Measurements from ENCODE around the gene IL33.

IL33 gene

GRCh38 chr9:6198251-6198650 lies 17.4 kb upstream of the IL33 start:
- no peaks in the 10 kb centered on the region for H3K4me1 ChIP-seq (ENCODE audit: insufficient read depth, low read length)
- H3K36me3 ChIP-seq (ENCODE audit: insufficient read depth, low read length), result no peaks in the 10 kb centered on the region
- no peak overlapping the region for H3K9ac ChIP-seq (ENCODE audit: low read depth, low read length)
- H3K9me3 ChIP-seq (ENCODE audit: control insufficient read depth, insufficient read depth, low read length), result no peaks in the 10 kb centered on the region

GRCh38 chr9:6199596-6199995 lies 16.0 kb upstream of the IL33 start:
- Histone ChIP-seq H3K9me3 (ENCODE audit: control insufficient read depth, insufficient read depth, low read length) (no peaks in the 10 kb centered on the region), H3K9ac (ENCODE audit: low read depth, low read length) (no peak overlapping the region), H3K36me3 (ENCODE audit: insufficient read depth, low read length) (no peaks in the 10 kb centered on the region), H3K4me1 (ENCODE audit: insufficient read depth, low read length) (no peaks in the 10 kb centered on the region)

GRCh38 chr9:6200761-6201160 lies 14.8 kb upstream of the IL33 start:
- no peaks in the 10 kb centered on the region for H3K4me1 ChIP-seq (ENCODE audit: insufficient read depth, low read length)
- H3K36me3 ChIP-seq (ENCODE audit: insufficient read depth, low read length), result no peaks in the 10 kb centered on the region
- no peaks in the 10 kb centered on the region for H3K9me3 ChIP-seq (ENCODE audit: control insufficient read depth, insufficient read depth, low read length)
- no peak overlapping the region for H3K9ac ChIP-seq (ENCODE audit: low read depth, low read length)

- Histone ChIP-seq H3K36me3 (ENCODE audit: insufficient read depth, low read length) (no peaks in the 10 kb centered on the region), H3K9ac (ENCODE audit: low read depth, low read length) (no peak overlapping the region), H3K9me3 (ENCODE audit: control insufficient read depth, insufficient read depth, low read length) (peaks cover 6% of the 10 kb centered on the region; the same call in 1 of the 2 replicates), H3K4me1 (ENCODE audit: insufficient read depth, low read length) (no peaks in the 10 kb centered on the region)
Observed at GRCh38 chr9:6209966-6210365, 5.6 kb upstream of the IL33 start.

- Histone ChIP-seq H3K9me3 (ENCODE audit: control insufficient read depth, insufficient read depth, low read length) (peaks cover 6% of the 10 kb centered on the region; the same call in 1 of the 2 replicates), H3K9ac (ENCODE audit: low read depth, low read length) (no peak overlapping the region)
Observed at GRCh38 chr9:6212722-6213375, 2.8 kb upstream of the IL33 start.

GRCh38 chr9:6214434-6214833 lies 1.2 kb upstream of the IL33 start:
- Histone ChIP-seq H3K9ac (ENCODE audit: low read depth, low read length) (no peak overlapping the region), H3K36me3 (ENCODE audit: insufficient read depth, low read length) (no peaks in the 10 kb centered on the region), H3K4me1 (ENCODE audit: insufficient read depth, low read length) (peaks cover 6% of the 10 kb centered on the region), H3K9me3 (ENCODE audit: control insufficient read depth, insufficient read depth, low read length) (peaks cover 3% of the 10 kb centered on the region; the same call in 1 of the 2 replicates)

More at GRCh38 chr9:6212722-6213375, 2.8 kb upstream of the IL33 start:
- H3K4me1 ChIP-seq (ENCODE audit: insufficient read depth, low read length), result peaks cover 3% of the 10 kb centered on the region
- no peaks in the 10 kb centered on the region for H3K36me3 ChIP-seq (ENCODE audit: insufficient read depth, low read length)

- Histone ChIP-seq H3K36me3 (ENCODE audit: insufficient read depth, low read length) (no peaks in the 10 kb centered on the region), H3K9me3 (ENCODE audit: control insufficient read depth, insufficient read depth, low read length) (peaks cover 2% of the 10 kb centered on the region; the same call in 1 of the 2 replicates), H3K9ac (ENCODE audit: low read depth, low read length) (no peak overlapping the region), H3K4me1 (ENCODE audit: insufficient read depth, low read length) (peaks cover 6% of the 10 kb centered on the region)
Observed at GRCh38 chr9:6214903-6215302, 704 bp upstream of the IL33 start.

GRCh38 chr9:6216002-6216401 lies 395 bp downstream of the IL33 start:
- H3K9ac ChIP-seq (ENCODE audit: low read depth, low read length), result no peak overlapping the region
- no peaks in the 10 kb centered on the region for H3K9me3 ChIP-seq (ENCODE audit: control insufficient read depth, insufficient read depth, low read length)
- H3K36me3 ChIP-seq (ENCODE audit: insufficient read depth, low read length), result no peaks in the 10 kb centered on the region
- H3K4me1 ChIP-seq (ENCODE audit: insufficient read depth, low read length), result peaks cover 6% of the 10 kb centered on the region

GRCh38 chr9:6216951-6217350 lies 1.3 kb downstream of the IL33 start:
- Histone ChIP-seq H3K9me3 (ENCODE audit: control insufficient read depth, insufficient read depth, low read length) (no peaks in the 10 kb centered on the region), H3K4me1 (ENCODE audit: insufficient read depth, low read length) (peaks cover 6% of the 10 kb centered on the region), H3K9ac (ENCODE audit: low read depth, low read length) (no peak overlapping the region), H3K36me3 (ENCODE audit: insufficient read depth, low read length) (no peaks in the 10 kb centered on the region)

- Histone ChIP-seq H3K36me3 (ENCODE audit: insufficient read depth, low read length) (no peaks in the 10 kb centered on the region), H3K4me1 (ENCODE audit: insufficient read depth, low read length) (peaks cover 6% of the 10 kb centered on the region), H3K9me3 (ENCODE audit: control insufficient read depth, insufficient read depth, low read length) (no peaks in the 10 kb centered on the region), H3K9ac (ENCODE audit: low read depth, low read length) (no peak overlapping the region)
Observed at GRCh38 chr9:6218099-6218502, 2.5 kb downstream of the IL33 start.

- no peaks in the 10 kb centered on the region for H3K9me3 ChIP-seq (ENCODE audit: control insufficient read depth, insufficient read depth, low read length)
- H3K36me3 ChIP-seq (ENCODE audit: insufficient read depth, low read length), result no peaks in the 10 kb centered on the region
- H3K9ac ChIP-seq (ENCODE audit: low read depth, low read length), result no peak overlapping the region
- peaks cover 6% of the 10 kb centered on the region for H3K4me1 ChIP-seq (ENCODE audit: insufficient read depth, low read length)
Observed at GRCh38 chr9:6219040-6219439, 3.4 kb downstream of the IL33 start.

- Histone ChIP-seq H3K9me3 (ENCODE audit: control insufficient read depth, insufficient read depth, low read length) (no peaks in the 10 kb centered on the region), H3K36me3 (ENCODE audit: insufficient read depth, low read length) (no peaks in the 10 kb centered on the region), H3K4me1 (ENCODE audit: insufficient read depth, low read length) (peaks cover 6% of the 10 kb centered on the region), H3K9ac (ENCODE audit: low read depth, low read length) (no peak overlapping the region)
Observed at GRCh38 chr9:6219981-6220380, 4.4 kb downstream of the IL33 start.

GRCh38 chr9:6224393-6225154 lies 9.0 kb downstream of the IL33 start:
- Histone ChIP-seq H3K36me3 (ENCODE audit: insufficient read depth, low read length) (no peaks in the 10 kb centered on the region), H3K9ac (ENCODE audit: low read depth, low read length) (no peak overlapping the region), H3K9me3 (ENCODE audit: control insufficient read depth, insufficient read depth, low read length) (no peaks in the 10 kb centered on the region), H3K4me1 (ENCODE audit: insufficient read depth, low read length) (peaks cover 11% of the 10 kb centered on the region)

GRCh38 chr9:6226696-6227095 lies 11.1 kb downstream of the IL33 start:
- no peaks in the 10 kb centered on the region for H3K36me3 ChIP-seq (ENCODE audit: insufficient read depth, low read length)
- no peaks in the 10 kb centered on the region for H3K9me3 ChIP-seq (ENCODE audit: control insufficient read depth, insufficient read depth, low read length)
- peaks cover 11% of the 10 kb centered on the region for H3K4me1 ChIP-seq (ENCODE audit: insufficient read depth, low read length)
- no peak overlapping the region for H3K9ac ChIP-seq (ENCODE audit: low read depth, low read length)

GRCh38 chr9:6229186-6229585 lies 13.6 kb downstream of the IL33 start:
- peaks cover 11% of the 10 kb centered on the region for H3K4me1 ChIP-seq (ENCODE audit: insufficient read depth, low read length)
- no peaks in the 10 kb centered on the region for H3K9me3 ChIP-seq (ENCODE audit: control insufficient read depth, insufficient read depth, low read length)
- H3K9ac ChIP-seq (ENCODE audit: low read depth, low read length), result no peak overlapping the region
- no peaks in the 10 kb centered on the region for H3K36me3 ChIP-seq (ENCODE audit: insufficient read depth, low read length)

All from ES-I3 (cell line).